NCI-H2081 (cell line): ENCODE results near the gene GABPB2.
A peak's percentile ranks its signal among the peaks of the same experiment; 100 is the strongest.

Experiments used
- DNase-seq, 2 experiments: peaks; one replicate each; lab custom pipeline; 2025; lab: John Stamatoyannopoulos, UW

GABPB2 gene

DNA sequence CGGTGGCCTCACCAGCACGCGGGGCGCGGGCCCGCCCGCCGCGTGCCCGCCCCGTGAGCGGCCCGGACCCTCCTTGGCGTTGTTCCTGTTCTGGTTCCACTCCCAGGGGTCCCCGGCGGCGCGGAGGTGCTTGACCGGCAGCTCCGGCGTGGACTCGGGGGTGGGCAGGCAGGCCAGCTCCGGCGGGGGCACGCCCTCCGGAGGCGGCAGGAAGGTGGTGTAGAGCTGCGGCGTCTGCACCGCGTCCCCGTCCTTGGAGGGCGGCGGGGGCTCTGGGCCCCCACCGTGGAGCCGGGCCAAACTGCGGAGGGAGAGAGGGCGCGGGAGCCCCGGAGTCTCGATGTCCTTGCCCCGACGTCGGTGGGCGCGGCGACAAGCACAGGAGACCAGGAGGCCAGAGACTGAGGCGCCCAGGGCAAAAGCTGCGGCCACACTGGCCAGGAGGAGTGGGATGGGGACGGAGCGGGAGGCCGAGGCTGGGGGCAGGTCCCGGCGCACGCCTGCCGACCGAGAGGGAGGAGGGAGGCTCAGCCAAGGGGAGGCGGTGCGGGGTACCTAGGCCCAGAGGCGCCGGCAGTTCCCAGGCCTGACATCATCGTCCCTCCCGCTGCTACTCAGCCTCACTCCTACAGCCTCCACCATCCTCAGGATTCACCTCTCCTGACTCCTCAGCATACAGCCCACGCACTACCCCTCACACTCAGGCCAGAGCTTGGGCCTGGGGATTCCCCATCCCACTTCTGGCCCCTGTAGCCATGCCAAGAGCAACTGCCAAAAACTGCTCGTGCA lies 62.7 kb downstream of the GABPB2 start:
- DNase-seq: no peak

DNA sequence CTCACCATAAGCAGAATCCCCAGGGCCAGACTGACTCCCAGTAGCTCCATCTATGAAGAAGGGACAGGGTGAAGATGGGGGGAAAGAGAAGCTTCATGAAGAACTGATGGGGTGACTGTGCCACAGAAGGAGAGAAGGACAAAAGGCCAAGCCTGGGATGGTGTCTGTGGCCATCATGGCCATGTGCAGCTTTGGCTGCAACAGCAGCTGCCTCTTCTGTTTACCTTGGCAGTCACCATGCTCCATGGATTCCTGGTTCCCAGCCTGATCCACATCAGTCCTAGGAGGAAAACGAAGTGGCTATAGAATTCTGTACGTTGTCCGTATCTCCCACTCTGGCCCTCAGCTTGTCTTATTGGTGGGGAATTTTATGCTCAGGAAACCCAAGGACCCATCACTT lies 63.8 kb downstream of the GABPB2 start:
- peak in 1 of 2 experiments; percentile 53 for DNase-seq

DNA sequence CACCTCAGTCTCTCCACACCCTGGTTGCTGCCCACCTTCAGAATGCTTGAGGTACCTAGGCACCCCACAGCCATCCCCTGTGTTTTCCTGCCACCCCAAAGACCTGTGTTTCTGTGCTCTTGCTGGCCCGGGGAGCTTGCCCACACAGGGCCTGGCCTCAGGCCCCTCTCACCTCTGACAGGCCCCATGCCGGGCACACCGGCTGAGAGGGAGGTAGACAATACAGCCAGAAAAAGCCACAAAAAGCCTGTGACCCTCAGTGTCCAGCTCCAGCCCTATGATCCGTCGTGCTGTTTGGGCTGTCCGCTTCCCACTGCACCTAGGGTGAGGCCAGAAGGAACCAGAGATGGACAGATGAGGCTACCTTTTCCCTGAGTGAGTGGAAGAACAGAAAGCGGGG lies 64.4 kb downstream of the GABPB2 start:
- DNase-seq: no peak

DNA sequence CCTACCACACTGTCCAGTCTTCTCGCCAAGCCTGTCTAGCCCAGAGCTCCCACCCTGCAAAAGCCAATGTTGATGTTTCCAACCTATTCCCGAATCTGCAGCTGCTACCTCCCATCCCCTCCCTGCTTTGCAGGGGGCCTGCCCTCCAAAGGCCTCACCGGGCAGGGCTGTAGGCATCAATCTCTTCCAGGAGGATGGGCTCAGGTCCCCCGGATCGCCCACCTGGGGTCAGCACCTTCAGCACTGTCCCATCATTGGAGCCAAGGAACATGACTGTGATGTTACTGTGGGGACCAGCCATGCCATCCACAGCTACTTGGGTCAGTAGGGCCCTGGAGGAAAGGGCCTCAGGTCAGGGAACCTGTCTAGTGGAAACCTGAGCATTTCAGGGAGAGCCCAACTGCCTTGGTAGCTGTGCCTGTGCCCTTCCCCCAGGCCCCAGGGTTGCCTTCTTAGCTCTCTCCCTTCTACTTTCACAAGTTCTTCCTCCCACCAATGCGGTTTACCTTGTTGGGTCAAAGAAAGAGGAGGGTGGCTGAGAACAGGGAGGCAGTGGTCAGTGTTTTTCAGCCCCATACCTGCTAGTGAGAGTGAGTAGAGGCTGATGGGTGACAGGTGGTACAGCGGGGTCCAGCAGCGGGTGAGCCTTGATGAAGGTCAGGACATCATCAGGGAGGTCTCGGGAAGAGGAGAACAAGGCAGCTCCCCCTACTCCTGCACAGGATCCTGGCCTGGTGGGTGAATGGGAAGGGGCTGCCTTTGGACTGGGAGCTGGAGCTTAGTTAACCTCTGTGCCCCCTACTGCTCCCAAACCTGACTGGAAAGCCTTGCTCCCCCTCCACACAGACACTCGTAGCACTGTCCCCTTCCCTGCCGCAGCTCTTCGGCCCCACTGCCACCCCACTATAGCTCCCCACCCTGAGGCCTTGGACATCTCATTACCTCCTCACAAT lies 65.1 kb downstream of the GABPB2 start:
- no peak for DNase-seq

DNA sequence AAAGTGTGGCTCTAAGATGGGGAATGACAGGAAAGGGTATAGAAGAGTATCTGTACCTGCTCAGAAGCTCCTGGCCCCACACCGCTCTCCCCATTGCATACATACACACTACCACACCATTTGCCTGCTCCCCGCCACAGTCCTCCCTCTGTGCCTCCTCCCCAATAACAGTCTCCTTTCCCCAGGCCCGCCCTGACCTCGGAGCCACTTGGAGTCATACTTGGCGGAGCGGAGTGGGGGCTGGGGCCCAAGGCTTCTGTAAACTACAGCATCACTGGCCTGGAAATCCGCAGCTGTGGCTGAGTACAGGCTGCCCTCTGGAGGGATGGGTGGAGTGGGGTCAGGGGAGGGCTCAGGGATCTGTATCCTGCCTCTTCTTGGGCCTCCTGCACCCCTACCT lies 67.2 kb downstream of the GABPB2 start:
- DNase-seq: no peak

DNA sequence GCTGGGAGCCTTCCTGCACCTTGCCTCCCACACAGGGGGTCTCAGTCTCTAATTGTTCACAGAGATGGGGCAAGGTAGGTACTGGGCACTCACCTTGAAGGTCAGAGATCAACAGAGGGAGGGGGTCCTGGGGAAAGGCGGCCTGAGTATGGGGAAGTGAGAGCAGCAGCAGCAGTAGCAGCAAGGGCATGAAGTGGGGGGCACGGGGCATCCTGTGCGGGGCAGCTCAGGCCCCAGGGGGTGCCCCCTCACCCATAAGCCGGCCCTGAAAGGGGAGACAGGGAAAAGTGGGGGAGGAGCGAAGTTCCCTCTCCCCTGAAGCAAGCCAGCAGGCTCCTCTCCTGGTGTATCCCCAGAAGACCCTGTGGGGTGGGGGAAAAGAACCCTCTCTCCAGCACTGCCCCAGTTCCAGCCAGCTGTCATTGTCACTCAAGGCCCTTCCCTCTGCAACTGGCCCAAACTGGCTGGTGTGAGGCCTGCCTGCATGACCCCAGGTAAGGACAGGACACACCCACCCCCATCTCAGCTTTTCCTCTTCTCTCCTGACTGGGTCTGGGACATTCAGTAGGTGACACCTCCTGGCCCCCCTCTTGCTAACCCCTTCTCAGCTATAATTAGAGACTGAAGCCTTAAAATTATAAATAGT lies 72.0 kb downstream of the GABPB2 start:
- no peak for DNase-seq

DNA sequence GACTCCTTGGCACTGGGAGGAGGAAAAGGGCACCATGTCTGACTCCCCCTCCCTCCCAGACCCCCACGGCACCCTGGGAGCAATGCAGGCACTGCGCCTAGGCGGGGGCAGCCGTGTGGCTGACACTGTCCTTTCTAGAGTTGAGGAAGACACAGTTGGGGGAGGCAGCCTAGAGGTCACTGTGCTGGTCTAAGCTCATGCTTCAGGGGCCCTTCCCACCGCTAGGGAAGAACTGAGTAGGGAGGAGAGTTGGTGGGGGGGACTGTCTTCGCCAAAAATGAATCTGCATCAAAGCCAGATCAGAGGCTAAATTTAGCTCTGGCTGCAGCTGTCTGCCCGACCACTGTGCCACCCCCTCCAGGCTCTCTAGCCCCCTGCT lies 72.5 kb downstream of the GABPB2 start:
- DNase-seq: no peak

DNA sequence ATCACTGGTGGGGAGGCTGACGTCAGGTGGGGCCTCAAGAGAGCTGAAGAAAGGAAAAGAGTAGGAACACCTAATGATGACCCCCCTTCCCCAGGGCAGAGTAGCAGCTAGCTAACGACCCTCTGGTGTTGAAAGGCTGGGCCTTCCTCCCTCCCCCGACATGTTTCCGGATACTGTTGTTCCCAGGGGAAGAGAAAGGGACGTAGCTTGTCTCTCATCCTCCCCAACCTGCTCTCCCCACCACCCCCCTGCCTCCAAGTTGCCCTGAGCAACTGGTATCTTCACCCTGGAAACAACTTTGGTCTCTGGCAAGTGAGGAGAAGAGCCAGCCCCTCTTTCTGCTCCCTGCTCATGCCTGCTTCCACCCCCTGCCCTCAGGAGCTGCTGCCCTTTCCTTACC lies 73.4 kb downstream of the GABPB2 start:
- no peak for DNase-seq

DNA sequence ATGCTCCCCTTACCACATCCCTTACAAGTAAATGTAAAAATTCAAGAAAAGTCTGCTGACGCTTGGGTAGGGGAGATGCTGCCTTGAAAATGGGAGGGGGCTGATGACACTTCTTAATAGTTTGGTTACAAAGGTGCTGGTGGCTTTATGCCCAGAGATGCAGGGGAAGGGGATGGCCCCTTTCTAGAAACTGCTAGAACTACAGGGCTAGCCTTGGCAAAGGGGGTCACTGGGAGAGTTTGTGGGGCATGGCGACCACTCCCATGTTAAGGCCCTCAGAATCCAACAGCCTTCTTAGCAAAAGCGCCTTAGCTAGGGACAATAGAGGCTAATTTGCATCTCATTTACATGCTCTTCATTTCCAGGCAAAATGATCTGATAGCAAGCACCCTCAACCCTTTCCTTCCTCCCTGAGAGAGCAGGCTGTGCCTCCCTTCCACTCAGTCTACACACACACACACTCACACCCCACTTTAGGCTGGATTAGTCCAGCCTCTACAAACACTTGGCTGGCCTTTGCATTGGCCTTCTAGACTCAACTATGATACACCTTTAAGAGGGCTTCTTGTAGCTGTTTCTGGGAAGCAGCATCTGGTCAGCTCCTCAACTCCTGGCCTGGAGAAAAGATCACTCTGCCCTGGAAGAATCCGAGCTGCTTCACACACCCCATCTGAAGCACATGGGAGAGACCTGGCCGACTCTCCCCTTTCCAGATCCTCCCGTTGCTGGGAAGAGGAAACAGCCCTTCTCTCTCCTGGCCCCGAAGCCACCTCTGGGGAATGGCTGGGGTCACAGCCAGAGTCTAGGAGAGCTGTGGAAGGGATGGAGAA lies 74.1 kb downstream of the GABPB2 start:
- no peak for DNase-seq

DNA sequence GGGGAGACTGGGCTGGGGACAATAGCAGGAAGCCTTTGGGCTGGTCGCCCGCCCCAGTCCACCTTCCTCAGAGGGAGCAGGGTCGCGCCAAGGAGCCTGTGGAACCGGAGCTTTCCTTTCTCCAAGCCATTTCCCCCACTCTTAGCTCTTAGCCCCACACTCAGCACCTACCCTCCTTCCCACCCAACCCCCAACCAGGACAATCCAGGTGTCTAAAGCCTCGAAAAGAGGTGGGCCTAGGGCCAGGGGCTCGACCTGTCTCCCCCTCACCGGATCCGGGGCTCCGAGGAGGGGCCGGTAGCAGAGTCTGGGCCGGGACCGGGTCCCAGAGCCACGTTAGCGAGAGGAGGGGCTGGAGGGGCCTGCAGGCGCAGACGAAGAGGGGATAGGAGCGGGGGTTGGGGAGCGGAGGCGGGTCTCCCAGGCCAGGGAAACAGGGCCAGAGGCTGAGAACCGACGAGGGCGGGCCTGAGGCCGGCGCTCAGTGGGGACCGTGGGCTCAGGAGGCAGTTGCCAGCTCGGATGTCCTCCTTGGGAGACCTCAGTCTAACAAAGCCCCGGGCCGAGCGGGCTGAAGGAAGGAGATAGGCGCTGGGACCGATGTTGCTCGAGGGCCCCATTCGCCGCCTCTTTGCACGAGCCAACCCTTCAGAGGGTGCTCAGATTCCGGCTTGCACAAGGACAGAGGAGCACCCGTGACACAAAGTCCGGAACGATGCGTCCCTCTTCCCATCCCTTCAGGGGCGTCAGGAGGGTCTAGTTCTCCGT lies 74.9 kb downstream of the GABPB2 start:
- no peak for DNase-seq

DNA sequence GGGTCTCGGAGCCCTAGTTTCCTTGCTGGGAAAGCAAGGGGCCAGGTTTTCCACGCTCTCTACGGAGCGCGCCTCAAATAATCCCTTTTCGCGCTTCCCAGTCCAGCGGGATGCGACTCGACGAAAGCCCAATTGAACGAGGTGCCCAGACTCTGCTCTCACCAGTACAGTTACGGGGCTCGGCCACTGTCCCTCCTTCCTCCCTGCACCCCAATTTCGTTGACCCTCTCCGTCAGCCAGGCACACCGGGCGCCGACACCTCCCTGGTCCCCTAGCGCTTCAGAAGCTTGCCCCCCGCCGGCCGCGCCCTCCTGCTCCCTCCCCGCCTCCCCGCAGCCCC lies 75.5 kb downstream of the GABPB2 start:
- no peak for DNase-seq

DNA sequence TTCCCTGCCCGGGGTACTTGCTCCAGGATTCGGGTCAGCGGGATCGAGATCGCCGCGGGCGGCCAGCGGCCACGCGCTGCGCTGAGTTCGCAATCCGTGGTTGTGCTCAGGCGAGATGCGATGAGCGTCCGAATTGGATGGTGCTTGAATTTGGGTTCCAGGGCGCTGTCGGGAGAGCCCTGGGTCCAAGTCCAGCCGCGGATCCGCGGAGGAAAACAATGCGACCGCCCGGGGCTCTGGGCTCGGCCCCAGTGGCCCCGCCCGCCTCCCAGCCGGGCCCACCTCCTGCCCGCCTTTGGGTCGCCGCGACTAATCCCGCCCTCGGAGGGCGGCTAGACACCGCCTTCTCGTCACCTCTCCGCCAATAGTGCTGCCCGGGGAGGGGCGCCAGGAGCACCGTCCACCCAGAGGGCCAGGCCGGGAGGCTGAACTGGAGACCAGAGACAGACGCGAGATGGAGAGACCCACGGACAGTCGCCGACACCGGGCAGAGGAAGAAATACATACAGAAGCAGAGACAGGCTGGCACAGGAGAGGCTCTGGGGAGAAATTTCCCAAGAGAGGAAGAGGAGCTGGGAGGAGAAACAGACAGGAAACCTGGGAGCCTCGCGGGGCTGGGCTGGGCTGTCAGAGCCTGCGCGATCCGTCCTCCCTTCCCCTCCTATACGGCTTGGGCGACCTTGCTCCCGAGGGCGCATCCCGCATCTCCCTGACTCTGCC lies 76.0 kb downstream of the GABPB2 start, which contains the start of gene SEMA6C:
Gene SEMA6C, minus strand, starts transcription at position 220 of the 720 bp plus-strand sequence. CDS start 4,010 bp downstream, outside the sequence.
- DNase-seq: peak; percentile 95 to 96

DNA sequence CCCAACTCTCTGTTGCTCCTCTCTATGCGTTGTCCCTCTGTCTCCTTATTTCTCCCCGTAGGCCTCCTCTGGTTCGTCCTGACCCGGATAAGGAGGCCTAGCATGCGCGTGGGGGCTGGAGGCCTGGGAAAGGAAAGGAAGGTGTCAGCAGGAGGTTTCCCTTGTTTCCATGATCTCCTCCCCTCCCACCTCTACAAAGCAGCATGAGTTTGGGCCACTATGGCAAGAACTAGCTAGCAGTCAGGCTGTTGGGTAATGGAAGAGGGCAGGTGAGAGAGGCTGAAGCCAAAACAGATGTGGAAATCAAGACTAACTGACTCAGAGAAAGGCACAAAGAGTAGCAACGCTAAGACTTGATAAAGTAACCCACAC lies 76.6 kb downstream of the GABPB2 start:
- DNase-seq: no peak

DNA sequence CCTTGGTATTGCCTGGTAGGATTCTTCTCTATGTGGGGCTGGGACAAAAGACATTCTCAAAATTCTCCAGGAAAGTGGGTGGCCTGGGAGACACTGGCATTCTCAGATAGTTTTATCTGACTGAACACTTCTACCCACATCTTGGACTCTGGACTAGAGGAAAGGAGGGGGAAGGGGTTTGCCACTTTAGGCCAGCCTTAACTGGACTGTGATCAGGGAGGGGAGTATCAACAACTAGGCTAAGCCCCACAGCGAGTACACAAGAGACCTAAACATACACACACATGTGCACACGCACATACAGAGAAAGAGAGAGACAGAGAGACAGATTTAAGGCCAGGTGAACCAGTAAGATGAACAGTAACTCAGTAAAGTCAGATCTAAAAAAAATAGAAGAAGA lies 77.1 kb downstream of the GABPB2 start:
- DNase-seq: no peak

DNA sequence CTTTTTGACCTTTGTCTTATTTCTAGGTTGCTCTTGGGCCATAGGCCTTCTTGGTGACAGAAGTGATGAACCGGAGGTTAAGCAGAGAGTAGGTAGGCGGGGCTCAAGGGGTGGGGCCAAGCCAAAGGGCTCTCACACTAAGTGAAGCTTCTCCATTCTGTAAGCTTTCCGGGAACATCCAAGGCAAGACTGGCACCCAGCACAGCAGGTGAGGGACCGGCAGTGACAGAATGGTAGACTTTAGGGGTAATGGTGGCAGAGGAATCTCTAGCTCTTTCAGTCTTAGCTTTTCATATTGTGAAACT lies 85.9 kb downstream of the GABPB2 start, which contains the start of gene TNFAIP8L2:
Gene TNFAIP8L2, plus strand, starts transcription at position 135 of the 305 bp plus-strand sequence. CDS start 2,049 bp downstream, outside the sequence.
- DNase-seq: no peak

DNA sequence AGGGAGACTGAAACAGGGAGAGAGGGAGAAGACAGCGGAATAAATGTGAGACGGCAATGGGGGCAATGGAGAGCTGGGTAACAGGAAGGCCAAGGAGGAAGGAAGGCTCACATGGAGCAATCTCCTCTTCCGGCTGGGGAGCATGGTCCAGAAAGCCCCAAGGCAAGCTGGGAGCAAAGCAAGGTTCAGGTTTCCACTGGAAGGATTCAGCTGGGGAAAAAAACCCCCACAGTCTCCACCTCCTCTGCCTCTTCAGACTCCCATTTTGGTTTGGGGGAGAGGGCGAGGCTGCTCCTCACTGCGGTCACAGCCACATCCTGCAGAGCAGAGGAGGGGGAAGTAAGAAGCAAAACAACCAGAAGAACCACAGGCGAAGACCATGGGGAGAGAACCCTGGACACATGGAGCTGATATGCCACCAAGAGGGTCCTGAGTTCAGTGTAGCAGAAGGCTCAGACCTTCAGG lies 86.5 kb downstream of the GABPB2 start:
- DNase-seq: no peak

DNA sequence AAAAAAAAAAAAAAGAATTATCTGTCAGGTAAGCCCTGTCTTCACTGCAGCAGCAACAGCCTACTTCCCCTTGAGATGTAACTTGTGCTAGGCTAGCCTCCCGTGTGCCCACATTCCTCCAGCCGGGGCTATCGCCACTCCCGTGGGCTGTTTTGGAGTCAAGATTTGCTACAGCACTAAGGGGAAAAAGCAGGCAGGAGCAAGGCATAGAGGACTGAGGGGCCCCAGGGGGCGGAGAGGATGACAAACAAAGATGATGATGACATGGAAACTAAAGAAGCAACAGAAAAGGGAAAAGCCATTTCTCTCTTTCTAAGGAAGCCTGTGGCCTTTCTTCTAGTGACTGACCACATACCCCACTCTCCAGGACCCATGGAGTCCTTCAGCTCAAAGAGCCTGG lies 87.8 kb downstream of the GABPB2 start:
- DNase-seq: no peak

DNA sequence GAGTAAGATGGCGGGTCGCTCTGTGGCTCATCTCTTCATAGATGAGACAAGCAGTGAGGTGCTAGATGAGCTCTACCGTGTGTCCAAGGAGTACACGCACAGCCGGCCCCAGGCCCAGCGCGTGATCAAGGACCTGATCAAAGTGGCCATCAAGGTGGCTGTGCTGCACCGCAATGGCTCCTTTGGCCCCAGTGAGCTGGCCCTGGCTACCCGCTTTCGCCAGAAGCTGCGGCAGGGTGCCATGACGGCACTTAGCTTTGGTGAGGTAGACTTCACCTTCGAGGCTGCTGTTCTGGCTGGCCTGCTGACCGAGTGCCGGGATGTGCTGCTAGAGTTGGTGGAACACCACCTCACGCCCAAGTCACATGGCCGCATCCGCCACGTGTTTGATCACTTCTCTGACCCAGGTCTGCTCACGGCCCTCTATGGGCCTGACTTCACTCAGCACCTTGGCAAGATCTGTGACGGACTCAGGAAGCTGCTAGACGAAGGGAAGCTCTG lies 88.2 kb downstream of the GABPB2 start:
- DNase-seq: no peak

DNA sequence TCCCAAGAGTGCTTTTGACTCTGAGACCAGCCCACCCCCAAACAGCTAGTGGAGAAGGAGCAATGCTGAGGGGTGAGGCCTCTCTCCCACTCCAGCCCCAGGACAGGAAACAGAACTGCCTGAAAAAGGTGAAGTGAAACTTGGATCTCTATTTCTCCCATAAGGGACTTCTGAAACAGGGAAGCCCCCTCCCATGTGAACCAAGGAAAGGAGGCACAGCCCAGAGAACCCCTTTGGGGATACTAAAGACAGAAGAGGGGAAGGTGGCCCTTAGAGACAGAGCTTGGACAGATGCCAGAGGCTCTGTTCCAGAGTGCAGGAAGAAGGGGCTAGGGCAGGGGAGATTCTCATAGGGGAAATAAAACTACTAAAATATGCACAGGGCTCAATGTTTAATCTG lies 88.8 kb downstream of the GABPB2 start:
- no peak for DNase-seq

DNA sequence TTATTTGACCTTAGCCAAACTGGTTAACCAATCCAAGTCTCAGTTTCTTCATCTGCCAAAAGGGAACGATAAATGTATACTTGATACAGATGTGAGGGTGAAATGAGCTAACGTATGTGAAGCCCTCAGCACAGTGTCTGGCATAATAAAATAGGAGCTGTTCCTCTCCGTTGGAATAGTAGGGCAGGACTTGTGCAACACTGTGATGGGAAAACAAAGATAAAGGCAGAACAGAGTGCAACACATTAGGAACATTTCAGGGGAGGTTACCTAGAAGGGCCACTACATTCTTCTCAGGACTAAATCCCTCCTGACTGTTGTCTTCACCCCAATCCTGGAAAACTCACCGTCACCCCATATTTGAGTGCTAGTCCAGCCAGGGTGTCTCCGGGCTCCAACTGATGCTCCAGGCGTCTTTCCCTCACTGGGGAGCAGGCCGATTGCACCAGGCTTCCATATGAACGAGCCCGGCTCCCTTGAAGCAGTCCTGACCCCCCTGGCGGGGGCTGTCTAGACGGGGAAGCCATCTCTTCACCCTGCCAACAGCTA lies 94.2 kb downstream of the GABPB2 start:
- DNase-seq: no peak
